Gastroesophageal sphincter (tissue), 3 donors: ENCODE measurements around the gene KRT27.

Experiments
- EP300 ChIP-seq: sonication (generic); formaldehyde crosslinking; IDR thresholded peaks from one replicate; pipeline ENCODE4 v1.6.1; 2017; ENCODE audit warnings: antibody characterized with exemption, mild to moderate bottlenecking
- POLR2A ChIP-seq, 2 donors: fragments of 450-650 bp; IDR thresholded peaks; one replicate each; pipeline ENCODE4 v1.6.1; 2017; ENCODE audit warnings: antibody characterized with exemption in 2 of 2, mild to moderate bottlenecking in 2 of 2, moderate library complexity in 1 of 2
- POLR2AphosphoS5 ChIP-seq: sonication (generic); formaldehyde crosslinking; IDR thresholded peaks from one replicate; pipeline ENCODE4 v1.6.1; 2017; ENCODE audit warnings: antibody characterized with exemption
- TF ChIP-seq, protein P1 (sequence below), 4 experiments: fragments of 200-600 bp in 2 of 4; fragments of 450-650 bp in 2 of 4; sonication (generic) in 1 of 4; IDR thresholded peaks; one replicate each; pipeline ENCODE4 v1.5.1; 2017 to 2019; ENCODE audit warnings: antibody characterized with exemption in 4 of 4, mild to moderate bottlenecking in 2 of 4, moderate library complexity in 2 of 4

DNA sequence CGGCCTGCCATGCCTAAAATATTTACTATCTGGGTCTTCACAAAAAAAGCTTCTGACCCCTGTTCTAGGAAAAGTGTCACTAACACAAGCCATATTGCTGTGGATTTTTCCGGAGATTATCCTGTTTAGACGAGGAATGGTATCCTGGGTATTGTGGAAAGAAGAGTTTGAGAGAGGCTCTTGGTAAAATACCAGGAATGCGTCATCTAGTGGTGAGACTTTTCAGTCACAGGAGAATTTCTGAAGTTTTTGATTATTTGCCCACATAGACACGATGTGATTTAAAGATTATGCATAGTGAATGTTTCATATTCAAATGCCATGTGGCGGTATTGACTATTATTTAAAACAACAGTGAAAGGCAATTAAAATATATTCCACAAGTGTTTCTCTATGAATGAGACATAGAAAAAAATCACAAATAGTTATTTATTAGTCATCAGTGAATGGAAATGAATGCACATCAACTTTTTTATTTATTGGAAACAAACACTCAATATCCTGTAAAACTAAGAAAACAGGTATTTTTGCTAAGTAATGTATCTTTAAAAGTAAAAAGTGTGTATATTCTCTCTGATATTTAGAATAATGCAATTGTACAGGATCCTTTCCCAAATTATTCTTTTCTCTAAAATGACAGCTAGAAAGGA is 9.6 kb upstream of the KRT27 start:
- TF ChIP-seq EP300 (no peak), POLR2A (IDR thresholded peaks at IDR 0.05) (no peak), POLR2AphosphoS5 (no peak)
- TF ChIP-seq, protein P1, sequence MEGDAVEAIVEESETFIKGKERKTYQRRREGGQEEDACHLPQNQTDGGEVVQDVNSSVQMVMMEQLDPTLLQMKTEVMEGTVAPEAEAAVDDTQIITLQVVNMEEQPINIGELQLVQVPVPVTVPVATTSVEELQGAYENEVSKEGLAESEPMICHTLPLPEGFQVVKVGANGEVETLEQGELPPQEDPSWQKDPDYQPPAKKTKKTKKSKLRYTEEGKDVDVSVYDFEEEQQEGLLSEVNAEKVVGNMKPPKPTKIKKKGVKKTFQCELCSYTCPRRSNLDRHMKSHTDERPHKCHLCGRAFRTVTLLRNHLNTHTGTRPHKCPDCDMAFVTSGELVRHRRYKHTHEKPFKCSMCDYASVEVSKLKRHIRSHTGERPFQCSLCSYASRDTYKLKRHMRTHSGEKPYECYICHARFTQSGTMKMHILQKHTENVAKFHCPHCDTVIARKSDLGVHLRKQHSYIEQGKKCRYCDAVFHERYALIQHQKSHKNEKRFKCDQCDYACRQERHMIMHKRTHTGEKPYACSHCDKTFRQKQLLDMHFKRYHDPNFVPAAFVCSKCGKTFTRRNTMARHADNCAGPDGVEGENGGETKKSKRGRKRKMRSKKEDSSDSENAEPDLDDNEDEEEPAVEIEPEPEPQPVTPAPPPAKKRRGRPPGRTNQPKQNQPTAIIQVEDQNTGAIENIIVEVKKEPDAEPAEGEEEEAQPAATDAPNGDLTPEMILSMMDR (IDR thresholded peaks at IDR 0.05) = peak; percentile 11 to 56 (median 44)
